ENCODE results near the gene BCL2.

Gene BCL2

DNA sequence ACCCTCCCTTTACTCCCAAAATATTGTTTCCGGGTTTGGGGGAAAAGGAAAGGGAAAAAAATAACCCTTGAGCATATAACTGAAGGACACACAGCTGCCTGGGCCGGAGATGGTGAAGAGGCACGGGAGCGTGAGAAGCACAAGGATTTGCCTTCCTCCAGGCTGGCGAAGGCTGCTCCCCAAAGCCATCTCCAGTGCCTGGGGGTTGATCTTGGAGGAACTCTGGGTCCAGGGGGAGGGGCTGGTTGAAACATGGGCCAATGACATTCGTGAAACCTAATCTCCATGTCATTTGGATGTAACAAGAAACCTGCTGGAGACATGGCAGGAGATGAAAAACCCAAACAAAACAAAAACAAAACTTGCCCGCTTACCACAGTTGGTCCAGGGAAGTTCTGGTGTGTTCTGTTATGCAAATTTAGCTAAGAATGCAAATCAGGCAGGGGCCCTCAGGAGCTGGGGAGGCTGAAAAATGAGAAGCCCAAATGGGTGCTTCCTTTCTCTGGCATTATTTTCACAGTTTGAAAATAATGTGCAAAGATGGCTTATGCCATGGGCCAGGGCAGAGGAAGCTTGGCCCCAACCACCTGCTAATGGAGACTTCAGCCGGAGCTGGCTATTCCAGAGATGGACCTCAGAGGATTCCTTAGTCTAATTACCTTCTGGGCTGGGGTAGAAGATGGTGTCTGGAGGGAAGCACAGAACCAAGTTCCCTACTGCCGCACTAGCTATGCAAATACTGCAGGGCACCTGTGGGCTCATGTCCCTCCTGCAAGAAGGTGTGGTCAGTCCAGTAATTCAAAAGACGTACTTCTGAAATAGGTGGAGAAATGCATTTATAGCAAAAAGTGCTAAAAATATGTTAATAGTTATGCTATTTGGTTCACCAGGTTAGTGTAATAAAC is 180.9 kb downstream of the BCL2 start:
- no peak for DNase-seq

DNA sequence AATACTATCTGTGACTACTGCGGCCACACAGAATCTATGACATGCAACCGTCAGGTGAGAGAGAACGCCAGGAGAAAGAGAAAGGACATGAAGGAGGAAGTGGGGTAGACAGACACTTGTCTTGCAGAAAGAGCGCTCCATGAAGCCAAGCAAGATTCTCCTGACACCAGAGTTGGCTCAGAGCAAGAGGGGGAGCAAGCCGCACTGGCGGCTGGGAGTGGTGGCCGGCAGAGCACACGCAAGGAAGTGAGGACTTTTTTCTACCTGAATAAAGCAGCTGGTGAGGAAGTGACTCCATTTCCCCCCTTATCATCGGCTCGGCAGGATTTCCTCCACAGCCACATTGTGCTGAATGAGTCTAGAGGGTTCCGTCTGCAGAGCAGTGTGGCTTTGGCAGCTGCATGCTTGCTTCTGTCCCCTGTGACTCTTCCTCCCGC is 181.6 kb downstream of the BCL2 start:
- DNase-seq, result no peak

DNA sequence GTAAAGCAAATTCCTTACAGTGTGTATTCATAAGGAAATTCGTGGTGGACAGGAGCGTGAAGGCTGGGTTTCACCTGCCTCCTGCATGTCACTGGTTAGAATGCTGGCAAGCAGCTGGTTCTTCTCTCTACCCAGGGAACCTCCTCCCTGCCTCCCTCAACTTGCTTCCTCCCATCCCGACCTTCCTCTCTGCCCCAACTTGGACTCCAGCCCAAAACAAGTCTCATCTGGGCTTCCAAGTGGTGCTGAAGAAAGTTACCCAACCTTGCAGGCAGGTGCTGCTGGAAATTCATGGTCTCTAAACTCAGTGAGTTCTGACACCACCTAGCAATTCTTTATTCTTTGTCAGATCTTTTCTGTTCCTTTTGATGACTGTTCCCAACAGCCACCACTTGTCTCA is 184.5 kb downstream of the BCL2 start:
- DNase-seq, result no peak

DNA sequence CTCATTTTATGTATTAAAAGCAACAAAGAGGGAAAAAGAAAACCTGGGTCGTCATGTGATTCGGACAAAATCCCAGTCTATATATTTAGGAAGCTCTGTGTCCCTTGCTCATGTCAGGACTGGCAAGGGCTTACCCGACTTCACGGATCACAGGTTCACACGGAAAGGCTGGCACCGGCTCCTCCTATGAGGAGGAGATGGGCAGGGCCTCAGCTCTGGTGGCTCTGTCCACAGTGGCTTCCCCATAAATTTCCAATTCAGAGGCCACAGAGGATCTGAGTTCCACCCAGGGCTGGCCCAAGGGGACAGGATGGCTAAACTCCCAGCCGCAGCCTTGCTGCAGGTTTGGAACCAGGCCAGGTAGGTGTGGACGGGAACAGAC is 186.8 kb downstream of the BCL2 start:
- no peak for DNase-seq

DNA sequence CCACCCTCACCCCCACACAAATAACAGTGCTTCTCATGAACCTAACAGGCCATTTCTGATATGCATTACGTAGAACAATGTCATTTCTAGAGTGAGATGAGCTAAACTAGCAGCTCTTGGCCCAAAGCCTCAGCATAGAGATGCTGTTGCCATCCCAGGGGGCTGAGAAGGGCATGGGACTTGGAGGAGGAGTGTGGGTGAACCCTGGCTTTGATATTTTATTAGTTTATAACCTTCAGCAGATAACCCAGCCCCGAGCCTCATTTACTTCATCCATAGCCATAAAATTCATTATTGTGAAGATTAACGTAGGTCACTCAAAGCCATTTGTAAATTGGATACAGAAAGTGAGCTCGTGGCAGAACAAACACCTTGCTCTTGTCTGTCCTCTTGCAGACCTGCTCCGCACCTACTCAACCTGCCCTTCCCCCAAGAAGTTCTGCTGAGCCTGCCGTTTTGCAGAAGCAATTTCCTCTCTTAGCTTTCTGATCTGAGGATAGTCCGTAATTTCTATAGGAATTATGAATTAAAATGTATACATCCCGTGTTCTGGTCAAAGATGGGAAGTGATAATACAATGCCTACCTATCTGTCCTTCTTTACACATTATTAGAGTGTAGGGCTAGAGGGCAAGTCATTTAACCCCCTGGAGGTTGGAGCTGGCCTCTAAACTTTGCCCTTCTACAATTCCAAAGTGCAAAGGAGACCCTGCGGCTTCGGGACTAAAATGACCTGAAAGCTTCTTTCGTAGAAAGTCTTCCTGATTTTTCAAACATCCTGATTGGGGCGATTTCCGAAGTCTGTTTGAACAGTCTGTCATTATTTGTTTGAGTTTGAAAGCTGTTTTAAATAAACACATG is 187.4 kb downstream of the BCL2 start:
- no peak for DNase-seq

DNA sequence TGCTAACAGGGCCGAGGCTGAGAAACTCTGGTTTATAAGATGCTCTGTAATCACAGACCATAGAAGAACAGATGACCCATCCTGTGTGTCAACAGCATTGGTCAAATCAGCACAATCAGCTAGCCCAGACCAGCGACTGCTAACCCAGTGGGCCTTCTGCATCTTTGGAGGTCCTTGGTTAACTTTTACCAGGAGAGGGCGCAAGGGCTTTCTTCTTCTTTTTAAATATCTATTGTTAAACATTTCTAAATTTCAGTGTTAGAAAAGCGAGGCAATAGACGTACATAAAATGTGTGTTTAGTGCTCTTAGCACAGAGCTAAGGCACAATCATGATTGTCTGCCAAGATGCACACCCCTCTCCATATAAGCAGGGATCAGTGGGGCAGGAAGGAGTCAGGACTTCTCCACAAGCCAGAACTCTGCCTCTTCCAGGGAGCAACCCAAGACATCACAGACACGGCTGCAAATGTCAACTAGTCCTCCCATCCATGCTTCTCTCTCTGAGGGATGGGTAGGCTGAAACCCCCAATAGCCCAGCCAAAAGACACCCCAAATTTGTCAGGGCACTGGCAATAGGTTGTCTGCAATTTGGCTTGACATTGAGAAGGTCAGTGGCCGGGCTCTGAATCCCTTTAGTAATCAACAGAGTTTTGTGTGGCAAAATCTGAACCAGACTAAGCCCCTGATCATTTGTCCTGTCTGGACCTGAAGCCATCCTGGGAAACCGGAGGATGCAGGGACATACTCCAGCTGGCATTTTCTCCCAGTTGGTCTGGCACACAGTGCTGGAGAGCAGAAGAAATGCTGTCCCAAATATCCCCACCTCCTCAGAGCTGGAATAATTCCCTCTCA is 188.2 kb downstream of the BCL2 start:
- peak; percentile 85 for DNase-seq

DNA sequence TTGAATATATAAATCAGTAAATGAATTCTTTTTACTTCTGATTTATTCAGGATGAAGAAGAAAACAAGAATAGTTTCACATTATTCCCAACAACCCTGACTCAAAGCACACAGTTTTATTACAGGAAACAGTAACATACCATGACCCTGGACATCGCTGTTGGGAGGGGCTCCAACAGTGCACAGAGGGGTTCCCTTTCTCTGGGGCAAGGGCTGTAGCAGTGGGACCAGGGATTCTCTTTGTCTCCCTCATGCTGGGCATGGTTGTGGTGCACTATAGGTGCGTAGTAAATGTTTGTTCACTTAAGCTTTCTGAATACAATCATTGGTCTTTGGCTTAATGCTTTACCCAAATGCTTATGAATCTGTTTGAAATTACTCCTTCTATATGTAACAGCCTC is 189.4 kb downstream of the BCL2 start:
- DNase-seq, result no peak

DNA sequence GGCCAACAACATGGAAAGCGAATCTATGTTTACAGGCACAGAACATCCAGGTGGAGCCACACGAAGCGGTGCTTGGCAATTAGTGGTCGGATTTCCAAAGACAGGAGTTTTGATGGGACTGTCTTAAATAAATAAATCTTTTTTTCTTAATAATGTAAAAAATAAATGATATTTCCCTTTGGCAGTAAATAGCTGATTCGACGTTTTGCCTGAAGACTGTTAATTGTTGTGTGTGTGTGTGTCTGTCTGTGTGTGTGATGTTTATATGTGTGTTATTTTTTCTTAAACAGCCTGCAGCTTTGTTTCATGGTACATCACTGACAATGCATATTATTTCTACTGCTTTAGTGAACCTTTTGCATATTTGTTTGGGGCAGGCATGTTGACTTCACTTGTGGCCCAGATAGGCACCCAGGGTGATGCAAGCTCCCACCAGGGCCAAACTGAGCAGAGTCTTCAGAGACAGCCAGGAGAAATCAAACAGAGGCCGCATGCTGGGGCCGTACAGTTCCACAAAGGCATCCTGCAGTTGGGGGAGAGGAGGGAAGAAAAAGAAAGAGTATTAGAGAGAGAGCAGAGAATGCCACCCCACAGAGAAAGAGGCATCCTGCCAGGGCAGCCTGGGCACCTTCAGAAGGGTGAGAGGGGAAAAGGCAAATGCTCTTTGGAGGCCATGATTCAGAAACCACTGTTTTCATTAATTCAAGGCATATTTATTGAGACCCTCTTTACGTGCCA is 191.2 kb downstream of the BCL2 start:
- DNase-seq, result no peak

DNA sequence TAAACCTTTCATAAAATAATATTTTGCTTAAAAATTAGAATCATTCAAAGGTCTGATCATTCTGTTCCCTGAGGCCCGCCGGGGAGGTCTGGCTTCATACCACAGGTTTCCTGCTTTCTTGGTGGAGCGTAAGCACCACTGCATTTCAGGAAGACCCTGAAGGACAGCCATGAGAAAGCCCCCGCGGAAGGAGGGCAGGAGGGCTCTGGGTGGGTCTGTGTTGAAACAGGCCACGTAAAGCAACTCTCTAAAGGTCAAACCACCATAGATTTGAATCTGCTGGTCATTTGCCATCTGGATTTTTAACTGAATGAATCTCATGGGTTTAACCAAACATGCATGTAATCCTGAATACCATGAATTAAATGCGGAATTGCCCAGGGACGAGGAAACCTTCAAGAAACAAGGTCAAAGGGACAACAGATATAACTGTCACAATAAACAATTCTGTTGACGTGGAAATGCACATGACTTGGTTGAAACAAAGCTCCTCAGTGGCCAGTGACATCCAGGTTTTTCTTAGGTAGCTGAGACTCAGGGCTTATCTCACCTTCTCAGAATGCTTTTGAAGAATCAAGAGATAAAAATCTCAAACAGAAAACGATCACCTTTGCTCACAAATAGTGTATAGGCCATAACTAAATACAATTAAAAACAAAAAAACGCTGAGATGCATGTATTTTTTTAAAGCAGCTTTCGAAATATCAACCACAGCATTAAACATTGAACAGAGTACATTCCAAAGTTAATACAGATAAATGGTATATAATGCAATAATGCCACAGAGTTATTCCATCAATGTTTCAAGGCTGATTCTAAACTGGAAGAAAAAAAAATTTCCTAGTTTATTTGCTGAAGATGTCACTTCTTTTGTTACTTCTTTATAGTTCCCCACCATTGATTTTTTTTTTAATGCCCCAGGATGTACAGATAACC is 193.2 kb downstream of the BCL2 start:
- DNase-seq, result peak; percentile 39

DNA sequence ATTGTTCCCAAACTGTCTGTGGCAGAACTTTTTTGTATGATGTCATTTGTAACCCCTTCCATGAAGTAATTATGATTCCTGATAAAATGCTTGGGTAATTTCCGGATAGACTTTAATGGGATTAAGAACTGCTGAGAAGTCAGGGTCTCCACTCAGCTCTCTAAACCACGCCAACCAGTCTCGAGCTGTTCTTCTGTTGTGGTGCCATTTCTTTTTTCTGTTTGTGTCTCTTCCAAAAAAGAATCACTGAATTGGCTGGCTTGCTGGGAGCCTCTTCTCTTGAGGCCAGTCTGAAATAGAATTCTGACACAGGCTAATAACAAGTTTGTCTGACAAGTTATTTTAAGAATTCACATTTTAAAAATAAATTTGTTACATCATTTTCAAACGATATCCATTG is 198.9 kb downstream of the BCL2 start:
- DNase-seq, result no peak

DNA sequence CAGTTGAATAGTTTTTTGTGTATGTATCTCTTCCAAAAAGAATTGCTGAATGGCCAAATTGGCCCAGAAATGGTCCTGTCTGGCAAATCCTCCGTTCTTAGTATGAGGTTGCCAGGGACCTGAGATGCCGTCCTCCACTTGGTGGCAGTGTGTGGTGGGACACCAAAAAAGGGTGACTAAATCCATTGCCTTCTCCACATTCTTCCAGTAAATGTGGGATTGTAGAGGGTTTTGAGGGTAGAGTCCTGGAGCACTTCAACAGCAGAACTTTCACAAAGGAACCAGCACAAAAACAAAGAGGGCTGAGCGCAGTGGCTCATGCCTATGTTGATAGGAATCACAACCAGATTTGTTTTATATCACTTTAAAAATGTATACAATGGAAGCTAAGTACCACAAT is 199.9 kb downstream of the BCL2 start:
- peak; percentile 45 for DNase-seq

DNA sequence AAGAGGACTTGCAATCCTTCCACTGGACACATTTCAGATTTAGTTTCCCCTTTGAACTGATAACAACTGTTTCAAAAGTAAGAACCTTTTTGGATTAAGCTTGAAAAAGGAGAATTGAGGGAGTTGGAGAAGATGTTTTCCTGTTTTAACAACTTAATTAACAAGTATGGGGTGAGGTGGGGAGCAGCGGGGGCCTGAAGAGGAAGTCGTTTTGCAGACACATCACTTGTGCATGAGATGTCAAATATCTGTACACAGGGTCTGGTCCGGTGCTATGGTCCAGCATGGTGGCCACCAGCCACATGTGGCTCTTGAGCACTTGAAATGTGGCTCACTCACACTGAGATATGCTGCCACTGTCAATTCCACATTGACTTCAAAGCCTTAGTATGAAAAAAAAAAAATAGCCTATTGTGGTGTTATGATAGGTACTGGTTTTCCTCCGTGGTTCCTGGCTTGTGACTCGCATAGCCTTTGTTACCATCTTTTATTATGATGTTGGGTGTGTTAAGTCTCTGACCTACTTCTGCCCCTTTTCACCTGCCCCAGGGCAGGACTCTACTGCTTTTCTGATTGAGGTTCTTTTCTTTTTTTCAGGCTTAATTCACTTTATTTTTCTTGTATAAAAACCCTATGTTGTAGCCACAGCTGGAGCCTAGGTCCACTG is 205.5 kb downstream of the BCL2 start:
- no peak for DNase-seq

DNA sequence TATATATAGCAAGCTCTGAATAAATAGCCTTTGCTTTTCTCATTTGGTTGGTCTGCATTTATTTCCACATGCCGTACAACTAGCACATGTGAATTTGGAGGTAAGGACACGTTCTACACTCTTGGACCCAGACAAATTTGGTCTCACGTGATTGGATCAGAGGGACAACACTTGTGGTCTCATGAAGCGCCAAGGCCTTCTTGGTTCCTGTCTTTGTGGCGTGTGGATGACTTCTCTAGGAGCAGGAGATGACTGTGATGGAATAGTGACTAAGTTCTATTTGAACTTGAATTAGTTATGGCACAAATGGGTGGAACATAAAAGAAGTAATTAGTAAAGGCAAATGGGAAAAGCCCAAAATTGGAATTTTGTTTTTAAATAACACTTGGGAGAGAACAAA is 206.9 kb downstream of the BCL2 start:
- no peak for DNase-seq

DNA sequence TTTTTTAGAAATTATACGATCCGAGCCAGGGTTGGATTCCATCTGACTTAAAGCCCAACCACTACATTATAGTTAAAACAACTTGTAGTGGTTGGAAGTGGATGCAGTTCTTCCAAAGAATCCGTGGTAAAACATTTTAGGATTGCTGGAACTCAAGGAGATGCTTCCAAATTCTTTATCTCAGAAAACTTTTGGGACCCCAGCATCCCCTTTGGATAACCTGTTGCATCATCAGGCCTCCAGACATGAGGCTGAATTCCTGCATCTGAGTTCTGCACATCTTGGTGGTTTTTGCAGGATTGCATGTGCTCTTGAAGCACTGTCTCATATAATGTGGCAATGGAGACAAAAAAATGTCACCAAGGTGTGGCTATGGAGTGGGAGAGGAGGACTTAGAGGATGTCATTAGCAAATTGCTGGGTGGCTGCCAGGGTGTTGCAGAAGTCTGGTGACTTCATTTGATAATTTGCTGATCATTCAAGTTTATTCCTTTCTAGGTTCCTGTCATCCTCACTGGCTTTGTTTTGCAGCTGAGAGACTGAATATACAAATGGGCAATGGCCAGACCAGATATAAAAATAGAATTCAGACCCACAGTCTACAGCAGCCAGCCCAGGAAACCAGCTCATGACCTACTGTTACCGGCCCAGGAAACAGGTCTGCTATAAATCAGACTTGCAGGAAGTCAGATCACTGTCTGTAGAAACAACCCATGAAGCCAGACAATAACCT is 207.7 kb downstream of the BCL2 start:
- DNase-seq, result no peak

DNA sequence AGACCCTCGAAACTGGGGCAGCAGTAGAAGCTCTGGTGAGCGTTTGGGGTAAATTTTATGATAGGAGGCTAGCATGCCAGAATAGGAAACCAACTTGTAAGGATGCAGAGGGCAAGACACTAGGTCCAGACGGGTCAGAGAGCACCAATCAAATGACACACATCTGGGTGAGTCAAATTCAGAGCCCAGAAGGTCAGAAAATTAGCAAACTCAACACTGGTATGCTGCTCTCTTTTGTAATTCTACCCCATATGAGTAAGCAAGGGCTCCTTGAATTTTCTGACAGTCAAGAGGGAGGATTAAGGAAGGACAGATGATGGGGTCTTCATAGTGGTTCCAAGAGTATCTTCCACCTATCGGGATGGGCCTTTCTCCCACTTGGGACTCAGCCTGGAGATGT is 209.8 kb downstream of the BCL2 start:
- no peak for DNase-seq

DNA sequence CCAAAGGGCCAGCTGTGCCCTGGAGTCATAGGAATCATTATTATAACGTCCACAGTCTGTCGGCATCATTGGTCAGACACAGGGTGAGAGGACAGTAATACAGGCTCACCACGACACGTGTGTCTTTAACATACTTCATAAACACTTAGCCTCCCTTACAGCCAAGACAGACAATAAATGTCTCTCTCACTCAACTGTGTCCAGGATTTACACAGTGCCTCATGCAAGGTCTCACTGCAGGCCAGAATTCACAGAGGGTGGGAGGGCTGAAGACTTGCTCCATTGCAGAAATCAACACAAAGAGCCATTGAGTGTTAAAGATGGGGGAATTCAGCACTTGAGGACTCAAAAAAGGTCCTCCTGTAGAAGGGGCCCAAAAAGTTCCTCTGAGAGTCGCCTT is 210.5 kb downstream of the BCL2 start:
- DNase-seq, result no peak

DNA sequence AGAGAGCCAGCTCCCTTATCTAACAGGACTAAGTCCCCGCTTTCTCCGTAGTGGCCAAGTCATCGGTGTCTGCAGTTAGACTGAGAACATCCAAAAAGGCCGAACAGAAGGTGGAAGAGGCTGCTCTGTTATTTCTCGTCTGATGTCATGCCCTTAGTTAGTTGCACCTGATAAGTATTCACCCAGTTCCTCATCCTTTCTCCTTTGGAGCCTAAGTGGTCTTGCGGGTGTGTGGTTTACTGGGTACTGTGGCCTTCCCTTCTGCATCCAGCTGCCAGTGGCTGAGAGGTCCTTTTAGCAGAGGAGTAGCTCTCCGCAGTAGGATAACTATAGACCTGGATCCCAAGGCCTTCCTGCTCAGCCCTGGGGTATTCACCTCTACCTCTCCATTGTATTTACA is 211.6 kb downstream of the BCL2 start:
- DNase-seq, result no peak

DNA sequence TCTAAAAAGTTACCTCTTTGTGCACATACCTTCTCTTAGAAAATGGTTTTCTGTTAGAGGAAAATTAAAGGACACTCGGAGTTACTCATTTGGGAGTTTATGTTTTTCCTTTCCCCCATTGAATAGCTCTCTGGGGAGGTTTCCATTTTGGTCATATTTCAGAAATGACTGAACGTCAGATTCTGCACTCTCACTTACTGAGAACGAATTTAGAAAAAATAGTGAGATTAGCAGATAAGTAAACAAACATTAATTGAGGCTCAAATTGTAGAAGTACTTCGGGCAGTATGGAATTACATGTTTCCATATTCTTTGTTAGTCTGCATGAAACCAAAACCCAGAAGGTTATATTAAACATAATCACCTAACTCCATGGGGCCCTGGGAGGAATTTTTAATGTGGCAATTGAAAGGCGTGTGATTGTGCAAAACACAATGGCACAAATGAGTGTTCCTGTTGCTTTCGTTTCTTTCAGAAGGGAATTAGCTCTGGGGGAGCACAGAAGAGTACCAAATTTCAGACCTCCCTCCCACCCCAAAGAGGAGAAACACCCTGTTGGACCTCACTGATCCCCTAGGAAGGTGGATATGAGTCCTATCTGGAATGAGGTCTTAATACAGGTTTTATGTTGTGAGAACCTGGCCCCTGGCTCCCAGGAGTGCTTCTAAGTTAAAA is 212.3 kb downstream of the BCL2 start:
- no peak for DNase-seq

DNA sequence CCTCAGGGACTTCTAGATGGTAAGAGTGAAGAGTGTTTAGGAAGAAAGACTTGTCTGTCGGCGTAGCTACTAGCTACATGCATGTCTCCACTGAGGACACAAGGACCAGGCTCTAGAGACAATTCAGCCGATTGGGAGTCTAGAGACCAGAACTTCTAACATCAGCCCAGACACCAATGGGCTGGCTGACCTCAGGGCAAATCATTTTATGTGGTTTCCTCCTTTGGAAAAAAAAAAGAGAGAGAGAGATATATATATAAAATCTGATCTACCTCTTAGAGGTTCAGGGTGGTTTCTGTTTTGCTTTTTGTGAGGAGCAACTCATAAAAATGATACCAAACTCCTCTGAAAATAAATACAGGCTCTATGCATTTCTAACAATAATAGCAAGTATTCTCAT is 212.8 kb downstream of the BCL2 start:
- no peak for DNase-seq

Data from eye (tissue), 1 donor.